Measurements from ENCODE around the gene FCAR.

DNA sequence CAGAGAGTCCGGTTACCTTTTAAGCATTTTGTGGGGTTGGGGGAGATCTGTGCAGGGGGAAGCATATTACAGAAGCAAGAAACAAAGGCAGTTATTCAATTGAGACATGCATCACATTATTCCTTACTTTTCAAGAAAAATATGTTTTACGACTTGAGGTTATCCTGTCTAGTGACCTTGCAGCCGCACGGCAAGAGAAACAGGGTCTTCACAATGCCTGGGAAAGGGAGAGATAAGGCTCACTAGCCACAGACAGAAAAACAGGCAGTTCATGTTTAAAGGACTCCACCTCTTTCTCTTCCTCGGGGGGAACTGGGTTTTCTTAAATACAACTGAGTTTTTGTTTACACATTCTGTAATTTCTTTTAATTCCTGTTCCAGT is 31.4 kb downstream of the FCAR start:
- TF ChIP-seq CTCF (IDR thresholded peaks at IDR 0.05; ENCODE audit: low read depth, low read length) (no peak), POLR2A (IDR thresholded peaks at IDR 0.05; ENCODE audit: extremely low read depth, insufficient read length) (no peak), MYC (IDR thresholded peaks at IDR 0.05; ENCODE audit: low read depth, low read length) (no peak)
